Amniotic stem cell (primary cell): ENCODE data around the gene RORC.

ENCODE experiments used
- DNase-seq: peaks from one replicate; lab custom pipeline; 2025; lab: John Stamatoyannopoulos, UW

RORC gene

GRCh38 chr1:151825751-151826660, 5.6 kb downstream of the RORC start:
- DNase-seq = no peak

- DNase-seq = no peak
Observed at GRCh38 chr1:151825204-151825603, 6.4 kb downstream of the RORC start.

- no peak for DNase-seq
Observed at GRCh38 chr1:151823175-151823574, 8.4 kb downstream of the RORC start.

- DNase-seq = no peak
Observed at GRCh38 chr1:151822404-151822803, 9.2 kb downstream of the RORC start.

GRCh38 chr1:151820940-151821339, 10.7 kb downstream of the RORC start:
- DNase-seq = no peak

GRCh38 chr1:151819976-151820623, 11.5 kb downstream of the RORC start:
- no peak for DNase-seq

GRCh38 chr1:151819227-151819835, 12.3 kb downstream of the RORC start:
- no peak for DNase-seq

GRCh38 chr1:151817353-151817730, 14.3 kb downstream of the RORC start:
- no peak for DNase-seq

GRCh38 chr1:151816548-151817352, 14.9 kb downstream of the RORC start:
- no peak for DNase-seq

GRCh38 chr1:151815716-151816327, 15.8 kb downstream of the RORC start:
- DNase-seq = no peak

- DNase-seq = no peak
Observed at GRCh38 chr1:151814971-151815545, 16.5 kb downstream of the RORC start.

- DNase-seq = no peak
Observed at GRCh38 chr1:151814426-151814825, 17.2 kb downstream of the RORC start.

GRCh38 chr1:151813271-151813977, 18.2 kb downstream of the RORC start:
- no peak for DNase-seq

GRCh38 chr1:151811181-151811580, 20.4 kb downstream of the RORC start:
- DNase-seq = no peak

- DNase-seq = no peak
Observed at GRCh38 chr1:151809985-151810556, 21.5 kb downstream of the RORC start.

- no peak for DNase-seq
Observed at GRCh38 chr1:151809290-151809984, 22.2 kb downstream of the RORC start.

GRCh38 chr1:151807766-151808165, 23.8 kb downstream of the RORC start:
- no peak for DNase-seq

GRCh38 chr1:151807131-151807530, 24.5 kb downstream of the RORC start:
- no peak for DNase-seq

GRCh38 chr1:151806170-151806569, 25.4 kb downstream of the RORC start:
- DNase-seq = no peak
